GM12878 (cell line): ENCODE data around the gene RTN4. TPM values are rescaled to one million over a fixed set of nuclear protein-coding genes. Genes with fewer than 3 reads are reported as not detected.

Experiments used
- ATAC-seq: fragments of 200-7000 bp; cut with Tn5 transposase; 3 replicates; pipeline ENCODE4 v1.9.1; 2020; ENCODE audit warnings: mild to moderate bottlenecking, moderate library complexity
- BruUV-seq: library from RNA; stranded (reverse); fragments of 400-500 nt; replicated peaks from 2 replicates; lab custom pipeline; 2021; lab: Mats Ljungman, UMichigan
- CTCF ChIA-PET: fragments of 300-600 bp; sonication (Branson Sonifier 250); formaldehyde crosslinking; extraction: SDS; loops from one replicate; lab custom pipeline; 2021; ENCODE audit warnings: inconsistent platforms; lab: Yijun Ruan, JAX
- POLR2A ChIA-PET: fragments of 350-600 bp; formaldehyde crosslinking; extraction: SDS; loops from one replicate; lab custom pipeline; 2021; ENCODE audit warnings: inconsistent platforms; lab: Charles Lee
- RAD21 ChIA-PET: fragments of 300-600 bp; sonication (Branson Sonifier 250); formaldehyde crosslinking; loops from one replicate; lab custom pipeline; 2023; ENCODE audit warnings: antibody characterized with exemption; ENCODE audit not compliant: unreplicated experiment; lab: Charles Lee
- SMC1A ChIA-PET: fragments of 300-600 bp; sonication (Branson Sonifier 250); formaldehyde crosslinking; loops from one replicate; lab custom pipeline; 2023; ENCODE audit not compliant: unreplicated experiment, uncharacterized antibody; lab: Charles Lee
- DNase-seq: peaks from one replicate; pipeline ENCODE4 v3.0.0-alpha.2; 2011; ENCODE audit warnings: low read depth, low spot score
- FAIRE-seq: peaks from 3 replicates; lab custom pipeline; 2011; peaks lifted over from hg19 to GRCh38; lab: Jason Lieb, UNC
- H2AFZ ChIP-seq: 2 replicates; pipeline ENCODE4 v1.6.0; 2011; ENCODE audit warnings: low read depth, low read length, control low read depth; ENCODE audit not compliant: control insufficient read depth
- H3K27ac ChIP-seq: 2 replicates; pipeline ENCODE4 v1.5.1; 2011; ENCODE audit warnings: control low read depth; ENCODE audit not compliant: control insufficient read depth, insufficient read depth
- H3K27me3 ChIP-seq, 2 experiments: replicated peaks in 1 of 2; 2 replicates each; pipeline versions ENCODE4 v1.6.0 to v1.6.1; 2011; ENCODE audit warnings: low read length in 1 of 2; ENCODE audit not compliant: control insufficient read depth in 2 of 2, insufficient read depth in 2 of 2
- H3K36me3 ChIP-seq, 2 experiments: 2 replicates each; pipeline ENCODE4 v1.5.1; 2011; ENCODE audit warnings: low read length in 1 of 2; ENCODE audit not compliant: control insufficient read depth in 2 of 2, insufficient read depth in 2 of 2
- H3K4me1 ChIP-seq: 2 replicates; pipeline ENCODE4 v1.6.1; 2011; ENCODE audit warnings: mild to moderate bottlenecking, low read length, moderate library complexity, mixed read lengths; ENCODE audit not compliant: control insufficient read depth, insufficient read depth
- H3K4me2 ChIP-seq: 2 replicates; pipeline ENCODE4 v1.6.0; 2011; ENCODE audit warnings: control low read depth; ENCODE audit not compliant: control insufficient read depth, insufficient read depth
- H3K4me3 ChIP-seq: fragments of 200-600 bp; sonication (generic); 2 replicates; pipeline ENCODE4 v1.5.1; 2016
- H3K79me2 ChIP-seq: 2 replicates; pipeline ENCODE4 v1.6.0; 2011; ENCODE audit warnings: low read length; ENCODE audit not compliant: control insufficient read depth, insufficient read depth
- H3K9ac ChIP-seq: 2 replicates; pipeline ENCODE4 v1.8.0; 2011; ENCODE audit warnings: low read length, control low read depth, mixed read lengths; ENCODE audit not compliant: control insufficient read depth, insufficient read depth
- H3K9me3 ChIP-seq: replicated peaks from 3 replicates; pipeline ENCODE4 v1.5.1; 2011; ENCODE audit warnings: mild to moderate bottlenecking, low read length; ENCODE audit not compliant: control insufficient read depth, insufficient read depth
- H4K20me1 ChIP-seq: 2 replicates; pipeline ENCODE4 v1.6.0; 2011; ENCODE audit not compliant: control insufficient read depth, insufficient read depth
- CHD2 ChIP-seq: IDR thresholded peaks from 2 replicates; pipeline ENCODE4 v1.6.1; 2011; ENCODE audit warnings: low read depth, low read length, improper control_type of control experiment, borderline replicate concordance
- CTCF ChIP-seq, 3 experiments: IDR thresholded peaks in 2 of 3; conservative IDR thresholded peaks in 1 of 3; 2 replicates each; pipeline ENCODE4 v1.5.1; 2011; ENCODE audit warnings: low read depth in 3 of 3, low read length in 3 of 3, mild to moderate bottlenecking in 3 of 3, control low read depth in 2 of 3, moderate library complexity in 2 of 3, inconsistent platforms in 1 of 3, mixed read lengths in 1 of 3; ENCODE audit not compliant: control insufficient read depth in 2 of 3, insufficient read depth in 1 of 3; ENCODE audit errors: extremely low read depth in 1 of 3
- EZH2 ChIP-seq: IDR thresholded peaks from 2 replicates; pipeline ENCODE4 v1.6.1; 2012; ENCODE audit warnings: low read depth, mild to moderate bottlenecking, control low read depth, inconsistent platforms, low read length, borderline replicate concordance; ENCODE audit not compliant: control insufficient read depth
- MTA2 ChIP-seq: fragments of 450-650 bp; IDR thresholded peaks from 2 replicates; pipeline ENCODE4 v1.6.1; 2016; ENCODE audit warnings: low read depth, mild to moderate bottlenecking, moderate library complexity
- MYC ChIP-seq: IDR thresholded peaks from 2 replicates; pipeline ENCODE4 v1.6.1; 2011; ENCODE audit warnings: mild to moderate bottlenecking, low read length, moderate library complexity, inconsistent platforms; ENCODE audit not compliant: insufficient read depth, insufficient replicate concordance, insufficient read length, severe bottlenecking
- NFYB ChIP-seq: IDR thresholded peaks from 2 replicates; pipeline ENCODE4 v1.6.1; 2011; ENCODE audit warnings: low read depth, mild to moderate bottlenecking, low read length, improper control_type of control experiment, moderate library complexity; ENCODE audit not compliant: insufficient read depth
- POLR2AphosphoS5 ChIP-seq: IDR thresholded peaks from 2 replicates; pipeline ENCODE4 v1.6.1; 2011; ENCODE audit warnings: mild to moderate bottlenecking, low read length, inconsistent platforms
- RUNX3 ChIP-seq: IDR thresholded peaks from 2 replicates; pipeline ENCODE4 v1.6.1; 2012; ENCODE audit warnings: low read length, inconsistent platforms
- SREBF1 ChIP-seq: IDR thresholded peaks from 2 replicates; pipeline ENCODE4 v1.6.1; 2012; ENCODE audit warnings: mild to moderate bottlenecking, low read length
- USF2 ChIP-seq: IDR thresholded peaks from 2 replicates; pipeline ENCODE4 v1.6.1; 2011; ENCODE audit warnings: low read depth, low read length, improper control_type of control experiment, borderline replicate concordance
- ZNF622 ChIP-seq: fragments of 450-650 bp; IDR thresholded peaks from 2 replicates; pipeline ENCODE4 v1.6.1; 2017; ENCODE audit warnings: mild to moderate bottlenecking, inconsistent platforms
- WGBS: methylation state at CpG from one replicate; pipeline ENCODE4 v1.1.6; 2016; ENCODE audit warnings: low lambda C conversion rate; ENCODE audit not compliant: insufficient replicate concordance, insufficient coverage; ENCODE audit errors: missing lambda C conversion rate; 5-methylcytosine and 5-hydroxymethylcytosine counted together
- in situ Hi-C: fragments of 300-500 bp; cut with MboI; formaldehyde crosslinking; loops from 9 replicates; pipeline ENCODE4 v1.14.3; 2018; ENCODE audit warnings: mixed read lengths
- intact Hi-C: fragments of 100-400 bp; cut with micrococcal nuclease; formaldehyde crosslinking; loops from one replicate; pipeline ENCODE4 v1.14.2; 2022; ENCODE audit not compliant: unreplicated experiment
- polyA plus RNA-seq, 11 experiments: library from polyadenylated mRNA; depleted of rRNA in 4 of 11; unstranded in 6 of 11; stranded (reverse) in 5 of 11; fragments of >200 nt; fragmentation: Nextera tagmentation in 4 of 11; fragmentation: Illumina TruSeq in 1 of 11; extraction: Ambion mirVana in 4 of 11; extraction: Trizol in 1 of 11; gene quantifications; 1 replicate in 1 of 11; 2 replicates in 10 of 11; pipeline versions ENCODE4 v1.2.1 to v1.2.3, GENCODE V29; 2011 to 2016; ENCODE audit warnings: inconsistent platforms in 2 of 11, missing spikeins in 2 of 11, low read depth in 1 of 11
- total RNA-seq, 4 experiments: library from RNA; depleted of rRNA in 3 of 4; stranded (reverse); fragments of >200 nt in 3 of 4; fragmentation: Illumina TruSeq in 1 of 4; extraction: Trizol in 1 of 4; gene quantifications; 2 replicates each; pipeline versions ENCODE4 v1.2.1 to v1.2.3, GENCODE V29; 2013 to 2021
- TF ChIP-seq, protein P1 (sequence below): fragments of 450-650 bp; IDR thresholded peaks from 2 replicates; pipeline ENCODE4 v1.6.1; 2018; ENCODE audit warnings: borderline replicate concordance, mild to moderate bottlenecking; ENCODE audit not compliant: partially characterized antibody
- TF ChIP-seq, protein P2 (sequence below): fragments of 450-650 bp; IDR thresholded peaks from 2 replicates; pipeline ENCODE4 v1.6.1; 2017; ENCODE audit warnings: mild to moderate bottlenecking
- TF ChIP-seq, protein P3 (sequence below): fragments of 450-650 bp; IDR thresholded peaks from 2 replicates; pipeline ENCODE4 v1.6.1; 2017; ENCODE audit warnings: mild to moderate bottlenecking, low read depth, inconsistent platforms; ENCODE audit not compliant: poor library complexity, severe bottlenecking

The RTN4 gene
- total and polyA plus RNA-seq, 10 of the 15 experiments (the other 5 are each of a cell fraction or from before 2014, with no cell fraction given) = 56.0 to 133 (median 83.3) TPM

DNA sequence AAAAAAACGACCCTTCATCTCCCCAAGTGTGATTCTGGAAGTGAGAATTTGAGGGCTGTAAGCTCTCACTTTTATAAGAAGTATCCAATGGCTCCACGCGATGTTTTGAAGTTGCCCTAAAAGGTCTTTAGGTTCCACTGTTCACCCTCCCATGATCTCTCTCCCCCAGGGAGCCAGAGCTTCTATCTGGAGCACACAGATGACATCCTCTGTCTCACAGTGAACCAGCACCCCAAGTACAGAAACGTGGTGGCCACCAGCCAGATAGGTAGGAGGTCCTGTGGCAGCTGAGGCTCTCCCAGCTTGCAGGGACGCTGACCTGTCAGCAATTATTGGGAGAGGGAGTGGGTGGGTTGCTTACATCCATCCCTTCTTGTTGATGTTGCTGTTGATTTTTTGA lies 97.8 kb downstream of the RTN4 start:
- no peak for ATAC-seq
- no peaks in the 10 kb centered on the region for H4K20me1 ChIP-seq
- intact Hi-C loops (no loop called here), in situ Hi-C loops (no loop called here)
- H3K9me3 ChIP-seq = no peaks in the 10 kb centered on the region
- H3K27me3 ChIP-seq = no peaks in the 10 kb centered on the region
- no peak for DNase-seq
- BruUV-seq = no TSS peak
- CTCF ChIA-PET = interaction anchor here (0.6 to 1.3 kb wide), 4 partner anchors 17 to 144 kb away, joined by 3 to 4 read pairs (median 3); no protein-coding TSS in a partner anchor
- RAD21 ChIA-PET = interaction anchor here (0.5 to 1.0 kb wide), 2 partner anchors 52 to 358 kb away, joined by 3 read pairs; no protein-coding TSS in a partner anchor
- H3K27ac ChIP-seq = no peak overlapping the region
- H3K4me3 ChIP-seq = no peak overlapping the region
- no peaks in the 10 kb centered on the region; the same call in 1 of the 2 replicates for H3K4me1 ChIP-seq
- H3K36me3 ChIP-seq = no peaks in the 10 kb centered on the region
- H2AFZ ChIP-seq = no peak overlapping the region
- no peak overlapping the region for H3K4me2 ChIP-seq
- POLR2A ChIA-PET = interaction anchor here (0.6 to 1.1 kb wide), 2 partner anchors 9 to 11 kb away, joined by 3 read pairs; no protein-coding TSS in a partner anchor
- TF ChIP-seq, protein P1, sequence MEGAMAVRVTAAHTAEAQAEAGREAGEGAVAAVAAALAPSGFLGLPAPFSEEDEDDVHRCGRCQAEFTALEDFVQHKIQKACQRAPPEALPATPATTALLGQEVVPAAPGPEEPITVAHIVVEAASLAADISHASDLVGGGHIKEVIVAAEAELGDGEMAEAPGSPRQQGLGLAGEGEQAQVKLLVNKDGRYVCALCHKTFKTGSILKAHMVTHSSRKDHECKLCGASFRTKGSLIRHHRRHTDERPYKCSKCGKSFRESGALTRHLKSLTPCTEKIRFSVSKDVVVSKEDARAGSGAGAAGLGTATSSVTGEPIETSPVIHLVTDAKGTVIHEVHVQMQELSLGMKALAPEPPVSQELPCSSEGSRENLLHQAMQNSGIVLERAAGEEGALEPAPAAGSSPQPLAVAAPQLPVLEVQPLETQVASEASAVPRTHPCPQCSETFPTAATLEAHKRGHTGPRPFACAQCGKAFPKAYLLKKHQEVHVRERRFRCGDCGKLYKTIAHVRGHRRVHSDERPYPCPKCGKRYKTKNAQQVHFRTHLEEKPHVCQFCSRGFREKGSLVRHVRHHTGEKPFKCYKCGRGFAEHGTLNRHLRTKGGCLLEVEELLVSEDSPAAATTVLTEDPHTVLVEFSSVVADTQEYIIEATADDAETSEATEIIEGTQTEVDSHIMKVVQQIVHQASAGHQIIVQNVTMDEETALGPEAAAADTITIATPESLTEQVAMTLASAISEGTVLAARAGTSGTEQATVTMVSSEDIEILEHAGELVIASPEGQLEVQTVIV = no peak
- TF ChIP-seq CTCF (IDR thresholded peaks at IDR 0.05 in 2 of 3, conservative IDR thresholded peaks at IDR 0.05 in 1 of 3; ENCODE audit: control insufficient read depth in 2 of 3, extremely low read depth in 1 of 3, insufficient read depth in 1 of 3, low read depth in 3 of 3, low read length in 3 of 3) (no peak), EZH2 (no peak), MYC (no peak), MTA2 (no peak), USF2 (no peak), POLR2AphosphoS5 (no peak), ZNF622 (no peak), RUNX3 (no peak), NFYB (no peak), CHD2 (no peak), SREBF1 (no peak)
- TF ChIP-seq, protein P2, sequence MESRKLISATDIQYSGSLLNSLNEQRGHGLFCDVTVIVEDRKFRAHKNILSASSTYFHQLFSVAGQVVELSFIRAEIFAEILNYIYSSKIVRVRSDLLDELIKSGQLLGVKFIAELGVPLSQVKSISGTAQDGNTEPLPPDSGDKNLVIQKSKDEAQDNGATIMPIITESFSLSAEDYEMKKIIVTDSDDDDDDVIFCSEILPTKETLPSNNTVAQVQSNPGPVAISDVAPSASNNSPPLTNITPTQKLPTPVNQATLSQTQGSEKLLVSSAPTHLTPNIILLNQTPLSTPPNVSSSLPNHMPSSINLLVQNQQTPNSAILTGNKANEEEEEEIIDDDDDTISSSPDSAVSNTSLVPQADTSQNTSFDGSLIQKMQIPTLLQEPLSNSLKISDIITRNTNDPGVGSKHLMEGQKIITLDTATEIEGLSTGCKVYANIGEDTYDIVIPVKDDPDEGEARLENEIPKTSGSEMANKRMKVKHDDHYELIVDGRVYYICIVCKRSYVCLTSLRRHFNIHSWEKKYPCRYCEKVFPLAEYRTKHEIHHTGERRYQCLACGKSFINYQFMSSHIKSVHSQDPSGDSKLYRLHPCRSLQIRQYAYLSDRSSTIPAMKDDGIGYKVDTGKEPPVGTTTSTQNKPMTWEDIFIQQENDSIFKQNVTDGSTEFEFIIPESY = no peak
- TF ChIP-seq, protein P3, sequence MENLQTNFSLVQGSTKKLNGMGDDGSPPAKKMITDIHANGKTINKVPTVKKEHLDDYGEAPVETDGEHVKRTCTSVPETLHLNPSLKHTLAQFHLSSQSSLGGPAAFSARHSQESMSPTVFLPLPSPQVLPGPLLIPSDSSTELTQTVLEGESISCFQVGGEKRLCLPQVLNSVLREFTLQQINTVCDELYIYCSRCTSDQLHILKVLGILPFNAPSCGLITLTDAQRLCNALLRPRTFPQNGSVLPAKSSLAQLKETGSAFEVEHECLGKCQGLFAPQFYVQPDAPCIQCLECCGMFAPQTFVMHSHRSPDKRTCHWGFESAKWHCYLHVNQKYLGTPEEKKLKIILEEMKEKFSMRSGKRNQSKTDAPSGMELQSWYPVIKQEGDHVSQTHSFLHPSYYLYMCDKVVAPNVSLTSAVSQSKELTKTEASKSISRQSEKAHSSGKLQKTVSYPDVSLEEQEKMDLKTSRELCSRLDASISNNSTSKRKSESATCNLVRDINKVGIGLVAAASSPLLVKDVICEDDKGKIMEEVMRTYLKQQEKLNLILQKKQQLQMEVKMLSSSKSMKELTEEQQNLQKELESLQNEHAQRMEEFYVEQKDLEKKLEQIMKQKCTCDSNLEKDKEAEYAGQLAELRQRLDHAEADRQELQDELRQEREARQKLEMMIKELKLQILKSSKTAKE = no peak
- TF ChIP-seq, all 136 proteins: peak for 0
- FAIRE-seq = no peak
- H3K79me2 ChIP-seq = no peaks in the 10 kb centered on the region
- 52% methylated on average over 5 of the region's 5 CpGs for WGBS
- SMC1A ChIA-PET = no interaction called here
- H3K9ac ChIP-seq = no peak overlapping the region
